Stimulated activated CD4-positive, alpha-beta T cell treated with anti-CD3 and anti-CD28 coated beads, Interleukin-2, amount 100 ng/mL, for 48 hours (primary cell): ENCODE data around the gene AGPAT2.
A peak's percentile ranks its signal among the peaks of the same experiment; 100 is the strongest.
"Not testable (repeated sequence)": the region's sequence is repeated elsewhere in the genome, so short reads cannot be mapped to it uniquely, and the experiment has no call there.

Source experiments
- DNase-seq, 2 donors: peaks; one replicate each; pipeline ENCODE4 v3.0.0-alpha.2; 2020

Gene AGPAT2

DNA sequence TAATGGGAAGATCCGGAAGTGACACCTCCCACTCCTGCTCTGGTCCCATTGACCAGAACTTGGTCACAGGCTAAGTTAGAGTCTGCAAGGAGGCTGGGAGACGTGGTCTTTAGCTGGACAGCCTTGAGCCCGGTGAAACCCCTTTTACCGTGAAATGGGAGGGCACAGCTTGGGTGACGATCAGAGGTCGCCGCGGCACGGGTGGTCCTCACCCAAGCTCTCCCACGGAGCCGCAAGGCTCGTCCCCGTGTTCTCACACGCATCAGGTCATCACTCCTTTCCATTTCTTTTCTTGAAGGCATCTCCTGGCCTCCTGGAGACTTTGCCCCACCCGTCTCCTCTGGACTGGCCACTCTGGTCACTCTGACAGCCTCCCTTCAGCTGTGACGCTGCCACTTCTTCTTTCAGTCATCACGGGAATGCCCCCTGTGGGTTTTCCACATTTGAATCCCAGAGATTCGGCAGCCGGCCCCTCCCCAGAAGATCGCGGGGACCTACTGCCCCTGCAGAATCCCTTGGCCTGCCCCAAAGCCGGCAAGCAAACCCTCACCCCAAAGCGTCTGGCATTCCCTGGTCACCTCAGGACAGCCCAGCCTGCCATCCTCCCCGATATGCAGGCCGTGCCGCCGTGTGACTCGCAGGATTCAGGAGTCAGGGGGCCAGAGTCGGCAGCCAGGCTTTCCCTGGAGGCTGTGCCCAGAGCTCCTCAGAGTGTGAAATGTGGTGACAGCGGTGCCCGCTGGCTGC lies 43.5 kb downstream of the AGPAT2 start:
- no peak for DNase-seq

DNA sequence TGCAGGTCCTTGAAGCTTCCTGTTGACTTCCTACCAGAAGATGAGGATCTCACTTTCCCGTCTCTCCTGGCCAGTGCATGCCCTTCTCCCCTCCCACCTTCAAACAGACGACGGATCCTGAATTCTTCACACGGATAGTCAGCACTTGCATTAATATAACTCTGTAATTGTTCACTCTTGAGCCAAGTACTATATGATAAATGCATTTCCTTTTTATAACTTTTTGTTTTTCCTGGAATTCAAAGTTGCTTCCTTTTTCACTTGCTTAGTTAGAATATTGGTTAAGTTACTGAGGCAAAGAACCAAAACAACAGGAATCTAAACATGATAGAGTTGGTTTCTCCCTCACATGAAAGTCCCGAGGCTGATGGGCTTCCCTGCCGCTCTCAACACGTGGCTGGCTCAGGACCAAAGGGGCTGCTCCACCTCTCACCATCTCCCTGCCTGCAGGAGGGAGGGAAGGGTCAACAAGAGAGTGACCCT lies 44.8 kb downstream of the AGPAT2 start:
- DNase-seq = no peak

DNA sequence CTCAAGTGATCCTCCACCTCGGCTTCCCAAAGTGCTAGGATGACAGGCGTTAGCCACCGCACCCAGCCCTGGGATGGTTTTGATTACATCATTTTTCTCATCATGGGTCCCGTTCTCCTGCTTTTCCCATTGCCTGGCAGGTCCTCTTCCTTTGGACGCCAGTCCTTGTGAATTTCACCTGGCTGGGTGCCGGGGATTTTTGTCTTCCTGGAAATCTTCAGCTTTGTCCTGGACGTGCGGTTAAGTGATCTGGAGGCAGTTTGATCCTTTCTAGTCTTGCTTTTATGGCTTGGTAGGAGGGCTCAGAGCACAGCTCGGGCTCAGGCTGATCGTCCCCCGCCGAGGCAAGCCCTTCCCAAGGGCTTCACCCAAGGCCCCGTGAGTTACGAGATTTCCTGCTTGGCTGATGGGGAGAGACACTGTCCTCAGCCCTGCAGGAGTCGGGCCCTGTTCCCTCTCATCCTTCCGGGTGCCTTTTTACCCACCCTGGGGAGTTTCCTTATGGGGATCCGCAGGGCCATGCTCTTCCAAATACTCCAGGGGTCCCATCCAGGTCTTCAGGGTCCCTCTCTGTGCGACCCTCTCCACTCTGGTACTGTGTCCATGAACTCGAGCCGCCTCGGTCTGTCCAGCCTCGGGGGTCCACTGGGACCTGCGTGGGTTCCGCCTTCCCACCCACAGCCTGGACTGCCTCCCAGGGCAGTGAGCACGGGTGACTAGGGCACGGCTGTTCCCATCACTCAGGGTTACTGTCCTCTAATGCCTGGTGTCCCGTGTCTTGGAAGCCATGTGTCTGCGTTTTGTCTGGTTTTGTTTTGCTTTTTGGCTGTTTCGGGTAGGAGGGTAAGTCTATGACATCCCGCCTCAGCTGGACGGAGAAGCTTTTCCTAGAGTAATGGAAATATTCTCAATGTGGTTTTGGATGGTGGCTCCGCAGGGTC lies 46.8 kb downstream of the AGPAT2 start:
- no peak for DNase-seq

DNA sequence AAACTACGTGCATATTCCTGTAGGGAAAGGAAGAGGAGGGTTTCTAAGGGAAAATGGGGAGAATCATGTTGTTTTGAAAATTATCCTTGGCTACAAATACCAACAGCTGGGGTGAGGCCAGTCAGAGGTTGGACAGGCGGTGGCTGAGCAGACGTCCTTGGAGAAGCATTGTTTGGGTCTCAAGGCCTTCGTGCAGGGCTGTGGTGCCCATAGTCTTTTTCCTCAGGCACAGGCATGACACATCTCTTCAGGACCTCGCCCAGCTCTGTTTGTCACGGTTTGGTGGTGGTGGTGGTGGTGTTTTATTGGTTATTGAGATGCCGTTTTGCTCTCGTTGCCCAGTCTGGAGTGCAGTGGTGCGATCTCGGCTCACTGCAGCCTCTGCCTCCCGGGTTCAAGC lies 52.4 kb downstream of the AGPAT2 start:
- DNase-seq = no peak

DNA sequence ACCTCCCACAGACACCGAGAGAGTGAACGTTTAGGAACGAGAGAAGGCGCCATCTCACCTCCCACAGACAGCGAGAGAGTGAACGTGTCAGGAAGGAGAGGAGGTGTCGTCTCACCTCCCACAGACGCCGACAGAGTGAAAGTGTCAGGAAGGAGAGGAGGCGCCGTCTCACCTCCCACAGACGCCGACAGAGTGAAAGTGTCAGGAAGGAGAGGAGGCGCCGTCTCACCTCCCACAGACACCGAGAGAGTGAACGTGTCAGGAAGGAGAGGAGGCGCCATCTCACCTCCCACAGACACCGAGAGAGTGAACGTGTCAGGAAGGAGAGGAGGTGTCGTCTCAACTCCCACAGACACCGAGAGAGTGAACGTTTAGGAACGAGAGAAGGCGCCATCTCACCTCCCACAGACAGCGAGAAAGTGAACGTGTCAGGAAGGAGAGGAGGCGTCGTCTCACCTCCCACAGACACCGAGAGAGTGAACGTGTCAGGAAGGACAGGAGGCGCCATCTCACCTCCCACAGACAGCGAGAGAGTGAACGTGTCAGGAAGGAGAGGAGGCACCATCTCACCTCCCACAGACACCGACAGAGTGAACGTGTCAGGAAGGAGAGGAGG lies 54.7 kb downstream of the AGPAT2 start:
- not testable (repeated sequence) for DNase-seq

DNA sequence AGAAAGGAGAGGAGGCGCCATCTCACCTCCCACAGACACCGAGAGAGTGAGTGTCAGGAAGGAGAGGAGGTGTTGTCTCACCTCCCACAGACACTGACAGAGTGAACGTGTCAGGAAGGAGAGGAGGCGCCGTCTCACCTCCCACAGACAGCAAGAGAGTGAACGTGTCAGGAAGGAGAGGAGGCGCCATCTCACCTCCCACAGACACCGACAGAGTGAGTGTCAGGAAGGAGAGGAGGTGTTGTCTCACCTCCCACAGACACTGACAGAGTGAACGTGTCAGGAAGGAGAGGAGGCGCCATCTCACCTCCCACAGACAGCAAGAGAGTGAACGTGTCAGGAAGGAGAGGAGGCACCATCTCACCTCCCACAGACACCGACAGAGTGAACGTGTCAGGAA lies 55.2 kb downstream of the AGPAT2 start:
- DNase-seq = not testable (repeated sequence)

DNA sequence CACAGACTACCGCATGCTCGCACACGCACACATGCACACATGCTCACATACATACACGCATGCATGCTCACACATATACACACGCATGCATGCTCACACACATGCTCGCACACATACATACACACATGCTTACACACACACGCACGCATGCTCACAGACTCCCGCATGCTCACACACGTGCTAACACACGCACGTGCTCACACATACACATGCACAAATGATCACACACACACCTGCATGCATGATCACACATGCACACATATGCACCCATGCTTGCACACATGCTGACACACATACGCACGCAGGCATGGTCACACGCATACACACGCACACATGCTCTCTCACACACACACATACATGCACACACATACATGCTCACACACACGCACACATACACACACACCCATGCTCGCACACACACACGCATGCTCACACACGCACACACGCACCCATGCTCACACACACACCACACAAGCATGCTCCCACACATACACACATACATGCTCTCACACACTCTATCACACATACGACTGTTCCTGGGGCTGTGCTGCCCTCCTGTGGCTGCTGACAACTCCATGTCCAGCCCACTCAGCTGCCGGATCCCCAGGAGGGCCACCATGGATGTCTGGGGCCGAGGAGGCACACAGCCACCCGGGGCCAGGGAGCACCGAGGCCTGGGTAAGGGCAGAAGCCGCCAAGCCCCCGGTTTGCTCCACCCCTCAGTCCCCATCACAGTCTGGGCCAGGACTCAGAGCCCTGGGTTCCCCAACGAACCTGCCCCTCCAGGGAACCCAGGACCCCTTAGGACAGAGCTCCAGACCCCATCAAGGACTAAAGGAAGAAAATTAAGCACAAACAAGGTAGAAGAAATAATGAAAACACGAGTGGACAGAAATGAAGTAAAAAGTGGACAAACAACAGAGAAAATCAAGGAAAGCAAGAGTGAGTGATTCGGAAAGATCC lies 55.9 kb downstream of the AGPAT2 start:
- DNase-seq = peak; percentile 67 to 68

DNA sequence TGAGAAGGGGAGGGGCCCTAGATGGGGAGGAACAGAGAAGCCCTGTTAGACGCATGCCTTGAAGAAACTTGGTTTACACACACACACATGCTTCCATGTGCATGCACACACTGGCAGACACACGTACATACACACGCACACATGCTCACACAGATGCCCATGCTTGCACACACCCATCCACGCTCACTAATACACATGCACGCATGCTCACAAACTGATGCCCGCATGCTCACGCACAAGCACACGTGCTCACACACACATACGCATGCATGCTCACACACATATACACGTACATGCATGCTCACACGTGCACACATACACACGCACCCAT lies 56.6 kb downstream of the AGPAT2 start:
- DNase-seq = no peak

DNA sequence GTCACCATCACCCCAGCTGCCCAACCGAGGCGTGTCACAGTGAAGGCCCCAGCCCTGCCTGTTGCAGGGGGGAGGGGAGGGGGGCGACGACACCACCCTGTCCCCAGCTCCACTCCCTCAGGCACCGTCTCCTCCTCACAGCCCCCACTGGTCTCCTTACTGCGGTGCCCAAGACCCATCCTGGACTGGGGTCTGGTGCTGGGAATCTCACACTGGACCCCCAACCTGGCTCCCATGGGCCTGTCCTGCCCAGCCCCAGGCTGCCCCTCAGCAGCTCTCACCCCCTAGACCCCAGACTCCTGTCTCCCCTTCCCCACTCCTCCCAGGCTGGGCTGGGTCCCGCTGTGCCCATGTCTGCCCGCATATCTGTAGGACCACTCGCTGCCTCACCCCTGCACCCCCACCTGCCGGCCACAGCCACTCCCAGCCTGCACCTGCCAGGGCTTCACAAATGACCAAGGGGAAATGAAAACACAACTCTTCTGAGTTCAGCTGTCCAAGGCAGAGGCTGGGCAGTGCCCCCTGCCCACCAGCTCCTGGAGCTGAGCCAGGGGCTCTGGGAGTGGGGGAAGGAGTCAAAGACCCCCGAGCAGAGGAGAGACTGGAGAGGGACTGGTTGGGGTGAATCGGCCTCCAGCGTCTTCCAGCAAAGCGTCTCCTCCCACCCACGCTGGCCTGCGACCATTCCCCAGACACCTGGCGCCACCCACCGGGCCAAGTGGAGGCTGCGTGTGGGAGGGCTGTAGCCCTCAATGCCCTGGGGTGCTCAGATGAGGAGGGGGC lies 57.2 kb downstream of the AGPAT2 start:
- DNase-seq = peak; percentile 54 to 62

DNA sequence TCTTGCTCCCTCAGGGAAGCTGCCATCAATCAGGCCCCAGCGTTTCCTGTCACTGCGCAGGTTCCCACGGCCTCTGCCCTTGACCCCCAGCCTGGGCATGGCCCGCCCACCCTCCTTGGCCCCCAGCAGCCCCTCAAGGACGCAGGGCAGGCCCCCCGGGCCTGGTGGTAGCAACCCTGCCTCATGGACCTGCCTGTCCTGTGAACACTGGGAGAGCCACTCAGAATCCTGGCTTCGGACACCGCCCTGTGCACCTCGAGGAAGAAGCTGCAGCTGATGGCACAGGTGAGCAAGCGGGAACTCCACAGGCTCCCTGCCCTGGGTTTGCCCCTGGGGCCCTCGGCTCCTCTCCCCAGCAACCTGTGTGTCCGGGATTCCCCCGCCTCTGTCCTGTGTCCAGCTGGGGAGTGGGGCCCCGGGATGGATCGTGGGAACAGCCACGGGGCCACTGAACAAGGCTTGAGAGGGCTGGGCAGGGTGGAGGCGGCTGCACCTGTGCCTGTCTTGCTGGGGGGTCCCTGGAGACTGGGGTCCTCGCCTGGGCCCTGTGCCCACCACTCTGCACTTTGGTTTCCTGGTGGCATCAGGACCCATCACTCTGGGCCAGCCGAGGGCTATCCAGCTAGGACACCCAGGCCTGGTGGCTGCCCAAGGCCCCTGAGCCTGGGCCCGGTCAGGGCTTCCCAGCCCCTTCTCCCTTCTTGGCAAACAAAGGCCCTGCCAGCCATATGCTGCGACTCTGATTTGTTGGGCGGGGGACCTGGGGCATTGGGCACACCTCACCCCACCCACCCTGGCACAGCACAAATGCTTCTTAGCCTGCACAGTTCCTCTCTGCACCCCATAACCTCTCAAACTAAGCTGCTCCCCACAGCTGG lies 58.0 kb downstream of the AGPAT2 start:
- no peak for DNase-seq

DNA sequence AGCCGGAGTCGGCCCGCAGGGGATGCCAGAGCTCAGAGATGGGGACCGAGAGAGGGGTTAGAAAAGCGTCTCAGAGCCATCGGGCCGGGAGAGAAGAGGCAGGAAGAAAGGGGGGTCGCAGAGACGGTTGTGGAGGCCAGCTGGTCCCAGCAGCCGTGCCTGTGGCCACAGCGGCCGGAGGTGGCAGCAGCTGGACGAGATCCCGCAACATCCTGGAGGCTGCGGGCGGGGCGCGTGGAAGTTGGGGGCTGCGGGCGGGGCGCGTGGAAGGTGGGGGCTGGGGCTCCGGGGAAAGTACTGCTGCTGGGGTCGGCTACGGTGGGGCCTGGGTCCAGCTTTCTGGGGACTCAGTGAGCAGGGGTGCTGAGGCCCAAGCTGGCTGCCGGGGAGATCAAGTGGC lies 59.0 kb downstream of the AGPAT2 start:
- DNase-seq = no peak

DNA sequence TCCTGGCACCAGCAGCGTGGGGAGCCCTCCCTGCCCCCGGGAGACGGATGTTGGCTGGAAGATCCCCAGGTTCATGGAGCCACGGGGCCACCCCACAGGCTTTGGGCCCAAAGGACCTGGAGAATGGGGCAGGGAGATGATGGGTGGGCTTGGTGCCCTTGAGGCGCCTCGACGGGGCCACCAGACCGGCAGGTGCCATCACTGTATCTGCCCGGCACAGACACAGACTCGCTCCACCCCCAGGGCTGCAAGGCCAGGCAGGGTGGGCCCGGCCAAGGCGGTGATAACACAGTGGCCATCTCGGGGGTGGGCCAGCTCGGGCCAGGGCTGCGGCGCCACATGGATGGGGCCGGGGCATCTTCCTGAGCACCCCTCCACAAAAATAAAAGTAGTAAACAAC lies 59.6 kb downstream of the AGPAT2 start:
- DNase-seq = no peak

DNA sequence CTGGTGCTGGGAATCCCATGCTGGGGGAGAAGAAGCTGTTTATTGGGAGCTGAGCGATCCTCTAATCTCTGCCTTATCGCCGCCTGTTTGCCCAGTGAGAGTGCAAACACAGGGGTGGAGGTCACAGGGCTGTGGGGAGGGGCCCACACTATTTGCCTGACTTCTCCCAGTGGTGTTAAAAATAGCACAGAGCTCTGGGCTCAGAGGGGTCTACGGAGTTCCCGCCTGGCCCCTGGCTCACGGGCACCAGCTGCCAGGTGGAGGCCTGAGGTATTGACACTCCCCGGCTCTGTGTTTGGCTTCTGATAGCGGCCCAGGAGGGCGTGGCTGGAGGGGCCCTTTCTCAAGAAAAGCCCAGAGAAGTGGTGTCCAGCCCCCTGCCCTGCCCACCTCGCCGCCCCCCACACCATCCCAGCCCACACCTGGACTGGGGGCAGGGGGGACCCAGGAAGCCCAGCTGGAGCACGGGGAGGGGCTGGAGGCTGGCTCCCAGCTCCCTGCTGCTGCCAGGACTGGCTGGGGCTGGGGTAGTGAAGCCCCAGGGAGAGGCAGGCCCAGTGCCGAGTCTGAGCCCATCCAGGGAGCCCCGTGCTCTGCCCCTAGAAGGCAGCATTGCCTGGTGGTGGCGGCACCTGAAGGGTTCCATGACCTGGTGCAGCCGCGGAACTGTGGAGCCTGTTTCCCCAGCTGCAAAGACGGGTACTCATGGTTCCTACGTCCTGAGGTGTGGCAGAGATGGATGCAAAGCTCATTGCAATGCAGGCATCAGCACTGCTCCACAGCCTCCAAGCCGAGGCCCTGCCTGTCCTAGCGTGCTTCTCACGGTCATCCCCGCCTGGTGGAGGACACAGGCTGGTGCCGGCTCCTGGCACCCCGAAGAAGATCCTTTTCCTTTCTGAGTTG lies 60.3 kb downstream of the AGPAT2 start:
- DNase-seq = no peak

DNA sequence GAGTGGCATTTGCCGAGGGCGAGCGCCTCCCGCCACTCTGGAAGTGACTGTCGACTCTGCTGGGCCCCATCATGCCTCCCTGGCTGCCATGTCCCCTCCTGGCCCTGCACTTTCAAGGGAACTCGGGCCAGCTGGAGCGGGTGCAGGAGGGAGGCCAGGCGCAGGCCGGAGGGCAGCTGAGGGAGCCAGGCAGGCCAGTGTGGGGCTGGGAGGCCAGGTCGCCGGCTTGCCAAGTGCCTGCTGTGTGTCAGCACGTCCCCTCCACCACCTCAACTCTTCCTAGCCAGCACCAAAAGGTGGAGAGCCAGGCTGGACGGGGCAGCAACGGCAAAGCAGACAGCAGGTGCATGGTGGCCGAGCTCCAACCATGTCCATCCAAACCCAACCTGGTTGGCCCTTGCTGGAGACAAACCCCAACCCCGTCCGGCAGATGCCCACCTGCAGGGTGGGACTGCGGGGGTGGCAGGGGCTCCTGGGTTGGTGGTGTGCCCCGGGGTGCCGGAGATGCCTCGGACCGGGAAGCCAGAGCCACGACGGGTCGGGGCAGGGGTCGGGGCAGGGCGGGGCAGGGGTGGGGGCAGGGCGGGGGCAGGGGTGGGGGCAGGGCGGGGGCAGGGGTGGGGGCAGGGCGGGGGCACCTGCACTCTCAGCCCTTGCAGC lies 61.1 kb downstream of the AGPAT2 start:
- DNase-seq = no peak

DNA sequence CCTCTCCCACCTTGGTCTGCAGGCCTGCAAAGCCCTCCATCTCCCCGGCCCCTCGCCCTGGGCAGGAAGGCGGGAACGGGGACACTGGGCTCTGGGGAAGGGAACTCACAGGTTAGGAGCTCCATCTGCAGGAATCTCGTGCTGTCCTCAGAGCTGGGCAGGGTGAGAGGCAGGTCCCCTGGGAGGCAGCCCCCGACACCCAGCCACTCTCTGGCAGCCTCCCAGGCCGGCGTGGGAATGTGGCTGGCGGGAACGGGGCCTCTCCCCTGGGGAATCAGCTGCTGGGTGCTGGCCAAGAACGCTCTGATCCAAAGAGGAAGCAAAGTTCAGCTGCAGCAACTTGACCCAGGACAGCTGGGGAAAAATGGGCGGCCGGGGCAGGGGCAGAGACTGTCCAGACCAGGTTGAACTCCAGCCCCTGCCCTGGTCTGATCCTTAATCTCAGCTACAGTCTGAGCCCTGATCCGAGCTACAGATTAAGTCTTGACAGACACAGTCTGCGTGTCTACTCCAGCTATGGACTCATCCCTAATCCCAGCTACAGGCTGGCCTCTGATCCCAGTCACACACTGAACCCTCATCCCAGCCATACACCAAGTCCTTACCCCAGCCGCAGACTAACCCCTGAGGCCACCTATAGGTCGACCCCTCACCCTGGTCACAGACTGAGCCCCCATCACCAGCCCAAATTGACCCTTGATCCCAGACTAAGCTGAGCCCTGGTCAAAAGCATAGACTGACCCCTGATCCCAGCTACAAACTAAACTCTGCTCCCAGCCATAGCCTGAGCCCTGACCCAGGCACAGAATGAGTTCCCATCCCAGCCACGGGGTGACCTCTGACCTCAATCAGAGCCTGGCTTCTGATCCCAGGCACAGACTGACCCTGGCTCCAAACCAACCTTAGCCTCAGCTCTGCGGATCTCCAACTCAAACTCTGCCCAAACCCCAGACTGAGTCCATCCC lies 61.9 kb downstream of the AGPAT2 start:
- DNase-seq = no peak

DNA sequence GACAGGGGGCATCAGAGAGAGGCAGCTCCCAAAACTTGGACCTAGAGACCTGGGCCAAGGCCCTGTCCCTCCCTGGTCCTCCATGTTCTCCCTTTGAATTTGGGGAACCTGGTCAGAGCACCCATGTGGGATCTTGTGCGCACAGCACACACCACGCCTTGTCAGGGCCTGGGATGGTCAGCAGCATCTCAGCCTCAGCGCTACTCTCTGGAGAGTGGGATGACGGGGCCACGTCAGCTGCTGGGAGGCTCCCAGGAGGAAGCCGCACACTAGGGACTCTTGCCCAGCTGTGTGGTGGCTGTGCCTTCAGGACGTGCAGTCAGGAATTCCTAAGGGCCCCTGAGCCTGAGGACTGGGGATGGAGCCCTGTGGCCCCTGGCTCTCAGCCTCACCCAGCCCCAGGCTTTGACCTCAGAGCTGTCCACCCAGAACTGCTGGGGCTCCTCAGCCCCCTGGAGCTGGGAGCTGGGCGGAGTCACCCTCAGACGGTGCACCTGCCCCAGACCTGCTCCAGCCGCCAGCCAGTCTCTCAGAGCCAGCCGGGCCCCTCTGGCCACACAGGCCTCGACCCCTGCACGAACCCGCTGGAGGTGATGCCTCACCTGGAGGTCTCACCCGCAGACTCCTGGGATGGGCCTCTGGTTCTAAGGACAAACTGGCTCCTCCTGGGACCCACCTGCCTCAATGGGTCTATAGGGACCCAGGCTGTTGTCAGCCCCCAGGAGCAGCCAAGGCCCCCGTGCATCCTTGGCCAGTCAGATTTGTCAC lies 62.9 kb downstream of the AGPAT2 start:
- no peak for DNase-seq

DNA sequence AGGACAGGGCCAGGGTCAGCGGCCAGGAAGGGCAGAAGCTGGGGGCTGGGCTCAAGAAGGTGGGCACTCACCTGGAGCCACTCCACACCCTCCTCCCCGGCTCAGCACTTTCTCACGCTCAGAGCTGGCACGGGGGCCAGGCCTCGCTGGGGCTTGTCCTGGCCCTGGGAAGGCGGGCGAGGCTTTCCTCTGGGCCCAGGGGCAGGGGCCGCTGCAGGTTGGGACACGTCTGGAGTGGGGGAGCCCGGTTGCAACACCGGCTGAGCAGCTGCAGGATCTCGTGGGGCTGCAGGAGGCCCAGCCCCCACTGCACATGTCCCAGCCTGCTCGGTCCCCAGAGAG lies 63.4 kb downstream of the AGPAT2 start:
- DNase-seq = no peak
